ENCODE data around the gene GBP7.
"Not testable (repeated sequence)": the region's sequence is repeated elsewhere in the genome, so short reads cannot be mapped to it uniquely, and the experiment has no call there.

The GBP7 gene, protein sequence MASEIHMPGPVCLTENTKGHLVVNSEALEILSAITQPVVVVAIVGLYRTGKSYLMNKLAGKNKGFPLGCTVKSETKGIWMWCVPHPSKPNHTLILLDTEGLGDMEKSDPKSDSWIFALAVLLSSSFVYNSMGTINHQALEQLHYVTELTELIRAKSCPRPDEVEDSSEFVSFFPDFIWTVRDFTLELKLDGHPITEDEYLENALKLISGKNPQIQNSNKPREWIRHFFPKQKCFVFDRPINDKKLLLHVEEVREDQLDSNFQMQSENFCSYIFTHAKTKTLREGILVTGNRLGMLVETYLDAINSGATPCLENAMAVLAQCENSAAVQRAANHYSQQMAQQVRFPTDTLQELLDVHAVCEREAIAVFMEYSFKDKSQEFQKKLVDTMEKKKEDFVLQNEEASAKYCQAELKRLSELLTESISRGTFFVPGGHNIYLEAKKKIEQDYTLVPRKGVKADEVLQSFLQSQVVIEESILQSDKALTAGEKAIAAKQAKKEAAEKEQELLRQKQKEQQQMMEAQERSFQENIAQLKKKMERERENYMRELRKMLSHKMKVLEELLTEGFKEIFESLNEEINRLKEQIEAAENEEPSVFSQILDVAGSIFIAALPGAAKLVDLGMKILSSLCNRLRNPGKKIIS

DNA sequence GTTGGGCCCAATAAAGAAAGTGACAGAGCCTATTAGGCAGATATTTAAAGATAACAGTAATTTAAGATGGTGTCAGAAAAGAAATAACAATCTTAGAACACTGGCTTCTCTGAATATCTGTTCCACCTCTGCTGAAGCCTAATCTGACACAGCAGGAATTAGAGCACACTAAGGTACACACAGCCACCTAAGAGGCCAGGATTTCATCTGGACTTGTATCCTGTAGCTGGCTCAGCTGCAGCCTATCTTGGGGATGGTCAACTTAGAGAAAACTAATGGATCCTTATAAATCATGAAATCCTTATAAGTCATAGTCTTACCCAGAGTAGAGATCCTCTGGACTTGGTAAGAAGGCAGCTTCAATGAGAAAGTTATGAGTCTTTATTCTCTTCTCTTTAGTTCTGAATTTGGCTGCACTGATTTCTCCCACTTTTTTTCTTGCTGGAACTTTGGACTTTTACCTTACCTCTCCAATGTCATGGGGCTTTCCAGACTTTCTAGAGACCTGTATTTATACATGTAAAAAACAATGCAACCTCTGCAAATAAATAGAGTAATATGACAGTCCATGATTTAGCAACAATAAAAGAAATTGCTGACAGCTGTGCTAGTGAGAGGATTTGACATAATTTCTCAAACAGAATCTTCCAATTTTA, at the start of gene GBP7:
Gene GBP7, minus strand, starts transcription at position 403 of the 656 bp plus-strand sequence. CDS start 4,068 bp downstream, outside the sequence.
- in situ Hi-C loops (cut with MboI; ENCODE audit: low sequenced_read_pairs) = no loop called here

- in situ Hi-C loops (cut with MboI; ENCODE audit: low sequenced_read_pairs) = no loop called here
Observed at GRCh38 chr1:89221341-89221740, 45.5 kb upstream of the GBP7 start.

- in situ Hi-C loops (cut with MboI; ENCODE audit: low sequenced_read_pairs) = not testable (repeated sequence)
Observed at GRCh38 chr1:89219851-89220250, 44.0 kb upstream of the GBP7 start.

DNA sequence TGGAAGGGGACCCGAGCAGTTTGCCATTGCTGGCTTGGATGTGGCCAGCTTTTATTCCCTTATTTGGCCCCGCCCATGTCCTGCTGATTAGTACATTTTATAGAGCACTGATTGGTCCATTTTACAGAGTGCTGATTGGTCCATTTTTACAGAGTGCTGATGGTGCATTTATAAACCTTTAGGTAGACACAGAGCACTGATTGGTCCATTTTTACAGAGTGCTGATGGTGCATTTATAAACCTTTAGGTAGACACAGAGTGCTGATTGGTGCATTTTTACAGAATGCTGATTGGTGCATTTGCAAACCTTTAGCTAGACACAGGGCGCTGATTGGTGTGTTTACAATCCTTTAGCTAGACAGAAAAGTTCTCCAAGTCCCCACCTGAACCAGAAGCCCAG, 43.1 kb upstream of the GBP7 start:
- in situ Hi-C loops (cut with MboI; ENCODE audit: low sequenced_read_pairs) = not testable (repeated sequence)

GRCh38 chr1:89213347-89213746, 37.5 kb upstream of the GBP7 start:
- in situ Hi-C loops (cut with MboI; ENCODE audit: low sequenced_read_pairs) = no loop called here

DNA sequence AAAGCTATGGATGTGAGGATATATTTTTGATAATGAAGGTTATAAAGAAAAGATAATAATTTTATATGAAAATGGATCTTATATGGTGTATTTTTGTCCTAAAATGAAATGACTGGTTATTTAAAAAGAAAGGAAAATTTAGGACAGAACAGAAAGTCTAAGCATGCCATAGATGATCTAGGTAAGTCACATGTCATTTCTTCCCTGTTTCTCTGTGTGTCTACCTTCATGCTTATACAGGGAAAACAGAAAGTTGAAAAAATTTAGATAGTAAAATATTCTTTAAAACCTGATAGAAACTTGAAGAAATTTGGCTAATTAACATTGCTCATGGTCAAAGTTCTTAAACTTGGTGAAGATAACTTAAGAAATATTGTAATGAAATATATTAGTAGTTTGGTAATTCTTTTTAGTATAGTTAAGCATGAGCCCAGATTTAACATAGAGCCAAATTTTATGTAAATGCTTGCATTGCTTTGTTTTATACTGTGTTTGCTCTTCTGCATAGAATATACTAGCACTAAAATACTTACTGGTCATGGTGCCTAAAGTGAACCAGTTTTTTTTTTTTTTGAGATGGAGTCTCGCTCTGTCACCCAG, 35.3 kb upstream of the GBP7 start:
- in situ Hi-C loops (cut with MboI; ENCODE audit: low sequenced_read_pairs) = no loop called here

DNA sequence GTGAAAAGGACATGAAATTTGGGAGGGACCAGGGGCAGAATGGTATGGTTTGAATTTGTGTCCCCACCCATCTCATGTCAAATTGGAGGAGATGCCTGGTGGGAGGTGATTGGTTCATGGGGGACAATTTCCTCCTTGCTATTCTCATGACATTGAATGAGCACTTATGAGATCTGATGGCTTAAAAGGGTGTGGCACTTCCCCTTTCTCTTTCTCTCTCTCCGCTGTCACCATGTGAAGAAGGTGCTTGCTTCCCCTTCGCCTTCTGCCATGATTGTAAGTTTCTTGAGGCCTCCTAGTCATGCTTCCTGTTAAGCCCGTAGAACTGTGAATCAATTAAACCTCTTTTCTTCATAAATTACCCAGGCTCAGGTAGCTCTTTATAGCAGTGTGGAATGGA, 30.6 kb upstream of the GBP7 start:
- in situ Hi-C loops (cut with MboI; ENCODE audit: low sequenced_read_pairs) = no loop called here

- in situ Hi-C loops (cut with MboI; ENCODE audit: low sequenced_read_pairs) = no loop called here
Observed at GRCh38 chr1:89203166-89203565, 27.4 kb upstream of the GBP7 start.

GRCh38 chr1:89201106-89201794, 25.4 kb upstream of the GBP7 start:
- in situ Hi-C loops (cut with MboI; ENCODE audit: low sequenced_read_pairs) = no loop called here

DNA sequence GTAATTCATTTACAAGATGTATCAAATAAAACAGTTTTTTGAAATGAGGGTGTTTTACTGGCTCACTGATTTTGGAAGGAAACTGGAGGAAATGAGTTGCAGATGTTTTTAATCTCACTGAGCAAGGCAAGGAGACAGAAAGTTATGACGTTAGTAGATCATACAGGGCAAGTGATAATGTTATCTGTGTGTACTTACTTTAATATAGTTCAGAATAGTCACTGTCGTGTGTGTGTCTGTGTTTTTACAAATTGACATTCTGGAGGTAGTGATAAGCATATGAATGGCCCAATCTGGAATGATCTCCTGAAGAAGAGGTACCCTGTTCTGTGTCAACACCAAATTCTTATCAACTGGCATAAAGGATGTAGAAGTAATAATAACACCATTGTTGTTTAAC, 24.9 kb upstream of the GBP7 start:
- in situ Hi-C loops (cut with MboI; ENCODE audit: low sequenced_read_pairs) = no loop called here

DNA sequence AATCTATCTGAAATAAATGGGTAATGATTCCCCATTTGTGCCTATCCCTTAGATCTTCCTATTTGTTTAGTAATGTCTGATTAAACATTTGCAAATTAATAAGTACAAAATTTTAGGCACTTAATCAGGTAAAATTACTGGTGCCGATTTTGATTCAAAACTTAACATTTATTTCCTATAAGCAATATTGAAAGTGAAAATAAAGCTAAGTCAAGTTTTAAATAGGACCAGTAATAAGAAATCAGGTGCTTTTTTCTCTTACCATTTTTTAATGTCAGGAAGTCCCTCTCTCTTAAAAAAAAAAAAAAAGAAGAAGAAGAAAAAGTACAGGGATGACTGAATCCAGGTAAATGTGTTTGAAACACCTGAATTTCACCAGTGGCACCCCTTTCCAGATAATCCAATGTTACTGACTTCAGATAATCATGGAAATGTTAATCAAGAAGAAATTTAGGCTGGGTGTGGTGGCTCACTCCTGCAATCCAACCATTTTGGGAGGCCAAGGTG, 23.8 kb upstream of the GBP7 start:
- in situ Hi-C loops (cut with MboI; ENCODE audit: low sequenced_read_pairs) = no loop called here

- in situ Hi-C loops (cut with MboI; ENCODE audit: low sequenced_read_pairs) = no loop called here
Observed at GRCh38 chr1:89198491-89199072, 22.8 kb upstream of the GBP7 start, which contains the start of gene GBP4. Gene GBP4 (minus strand): TSS chr1:89198942. CDS start chr1:89198834, 108 bp downstream.

GRCh38 chr1:89198081-89198480, 22.3 kb upstream of the GBP7 start:
- in situ Hi-C loops (cut with MboI; ENCODE audit: low sequenced_read_pairs) = no loop called here

DNA sequence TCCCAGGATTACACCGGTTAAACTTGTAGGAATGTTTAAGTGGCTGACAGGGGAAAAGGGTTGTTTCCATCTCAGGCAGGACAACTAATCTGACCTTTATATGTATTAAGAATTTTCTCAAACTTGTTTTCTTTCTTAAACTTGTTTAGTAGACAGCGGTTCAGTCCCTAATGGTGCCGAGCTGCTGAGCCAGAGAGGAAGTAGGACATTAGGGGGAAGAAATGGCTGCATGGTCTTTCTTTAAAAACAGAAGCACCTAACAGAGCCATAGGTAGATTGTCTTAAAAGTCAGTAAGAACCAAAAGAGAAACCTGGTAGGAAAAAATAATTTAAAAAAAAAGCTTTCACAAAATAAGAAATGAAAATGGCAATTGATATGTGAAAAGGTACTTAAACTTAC, 19.7 kb upstream of the GBP7 start:
- in situ Hi-C loops (cut with MboI; ENCODE audit: low sequenced_read_pairs) = no loop called here

DNA sequence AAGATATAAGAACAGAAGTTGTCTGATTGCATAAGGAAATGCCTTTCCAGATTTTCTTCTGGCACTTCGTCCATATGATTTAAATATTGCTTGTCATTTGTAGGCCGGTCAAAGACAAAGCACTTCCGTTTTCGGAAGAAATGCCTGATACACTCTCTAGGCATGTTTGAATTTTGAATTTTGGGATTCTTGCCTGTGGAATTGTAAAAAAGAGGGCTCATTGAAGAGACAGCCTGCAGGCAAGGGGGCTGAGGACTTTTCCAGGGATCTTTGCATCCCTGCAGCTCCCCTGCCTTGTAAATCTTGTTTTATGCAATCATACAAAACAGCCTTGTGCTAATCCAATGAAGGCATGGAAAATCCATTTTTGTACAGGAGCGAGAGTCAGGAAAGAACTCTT, 15.5 kb upstream of the GBP7 start:
- in situ Hi-C loops (cut with MboI; ENCODE audit: low sequenced_read_pairs) = no loop called here

GRCh38 chr1:89190017-89190416, 14.2 kb upstream of the GBP7 start:
- in situ Hi-C loops (cut with MboI; ENCODE audit: low sequenced_read_pairs) = no loop called here

DNA sequence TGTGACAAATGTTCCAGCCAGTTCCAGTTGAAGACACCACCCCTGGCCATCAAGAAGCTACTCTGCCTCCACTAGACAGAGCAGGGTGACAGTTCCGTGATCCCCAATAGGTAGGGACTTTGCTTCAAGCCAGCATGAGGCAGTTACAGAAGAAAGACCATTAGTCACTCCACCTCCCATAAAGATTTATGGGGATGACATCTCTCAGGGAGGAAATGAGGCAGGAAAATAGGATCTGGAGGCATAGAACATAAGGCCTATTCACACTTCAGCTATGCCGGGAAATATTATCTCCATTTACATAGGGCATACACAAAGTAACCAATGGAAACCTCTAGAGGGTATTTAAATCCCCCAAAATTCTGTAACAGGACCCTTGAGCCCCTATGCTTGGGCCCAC, 3.5 kb upstream of the GBP7 start:
- in situ Hi-C loops (cut with MboI; ENCODE audit: low sequenced_read_pairs) = no loop called here

- in situ Hi-C loops (cut with MboI; ENCODE audit: low sequenced_read_pairs) = no loop called here
Observed at GRCh38 chr1:89176971-89177370, 1.2 kb upstream of the GBP7 start.

- in situ Hi-C loops (cut with MboI; ENCODE audit: low sequenced_read_pairs) = no loop called here
Observed at GRCh38 chr1:89174491-89174890, 1.3 kb downstream of the GBP7 start.

- in situ Hi-C loops (cut with MboI; ENCODE audit: low sequenced_read_pairs) = no loop called here
Observed at GRCh38 chr1:89172468-89173143, 3.2 kb downstream of the GBP7 start.
